ENCODE data around the gene AGO4.
"Not testable (repeated sequence)": the region's sequence is repeated elsewhere in the genome, so short reads cannot be mapped to it uniquely, and the experiment has no call there.

The AGO4 gene

DNA sequence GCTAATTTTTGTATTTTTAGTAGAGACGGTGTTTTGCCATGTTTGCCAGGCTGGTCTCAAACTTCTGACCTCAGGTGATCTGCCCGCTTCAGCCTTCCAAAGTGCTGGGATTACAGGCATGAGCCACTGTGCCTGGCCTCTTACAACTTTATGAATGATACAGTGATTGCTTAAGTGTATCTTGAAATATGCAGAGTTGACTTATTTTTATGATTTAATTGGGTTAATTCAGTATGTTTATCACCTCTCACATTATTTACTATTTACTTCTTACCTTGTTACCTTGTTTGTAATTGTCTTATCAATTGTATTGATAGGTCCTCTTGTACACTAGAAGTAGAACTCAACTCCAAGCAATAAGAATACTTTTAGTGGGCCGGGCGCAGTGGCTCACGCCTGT, 4.9 kb downstream of the AGO4 start:
- DNase-seq, result not testable (repeated sequence)

GRCh38 chr1:35825255-35825654, 17.4 kb downstream of the AGO4 start:
- no peak for DNase-seq

- DNase-seq, result no peak
Measured at GRCh38 chr1:35832276-35832905, 24.6 kb downstream of the AGO4 start.

DNA sequence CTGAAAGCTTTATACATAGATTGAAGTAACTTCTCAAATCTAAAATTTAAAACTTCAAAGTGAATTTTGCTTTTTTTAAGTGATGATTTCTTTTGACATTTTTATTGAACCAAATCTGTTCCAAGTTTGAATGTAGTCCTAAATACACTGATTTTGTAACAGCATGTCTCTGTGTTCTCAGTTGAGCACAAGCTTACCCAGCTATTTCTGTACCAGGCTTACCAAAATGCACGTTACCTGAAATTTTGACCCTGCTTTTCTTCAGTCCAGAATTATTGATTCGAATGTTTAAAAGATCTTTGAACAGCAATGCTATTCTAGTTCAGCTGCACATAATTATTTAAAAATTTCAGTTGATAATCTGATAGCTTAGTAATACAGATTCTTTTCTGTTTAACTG, 25.6 kb downstream of the AGO4 start:
- DNase-seq, result no peak

GRCh38 chr1:35834218-35834617, 26.4 kb downstream of the AGO4 start:
- no peak for DNase-seq

- no peak for DNase-seq
Measured at GRCh38 chr1:35835398-35835797, 27.6 kb downstream of the AGO4 start.

GRCh38 chr1:35836734-35837133, 28.9 kb downstream of the AGO4 start:
- DNase-seq, result no peak

DNA sequence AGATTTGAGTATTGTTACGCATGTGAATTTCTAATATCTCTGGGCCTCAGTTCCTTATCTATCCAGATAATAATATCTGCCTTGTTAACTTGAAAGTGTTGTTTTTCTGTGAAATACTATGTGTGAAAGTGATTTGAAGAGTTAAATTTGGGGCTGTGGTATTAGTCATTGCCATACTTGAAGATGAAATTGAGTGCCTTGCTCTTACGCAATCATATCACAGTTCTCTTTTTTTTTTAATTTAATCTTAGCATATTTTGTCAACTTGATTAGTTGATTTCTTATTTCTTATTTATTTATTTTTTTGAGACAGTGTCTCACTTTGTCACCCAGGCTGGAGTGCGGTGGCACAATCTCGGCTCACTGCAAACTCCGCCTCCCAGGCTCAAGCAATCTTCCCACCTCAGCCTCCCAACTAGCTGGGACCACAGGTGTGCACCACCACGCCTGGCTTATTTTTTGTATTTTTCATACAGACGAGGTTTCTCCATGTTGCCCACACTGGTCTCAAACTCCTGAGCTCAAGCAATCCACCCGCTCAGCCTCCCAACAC, 31.0 kb downstream of the AGO4 start:
- DNase-seq, result no peak

DNA sequence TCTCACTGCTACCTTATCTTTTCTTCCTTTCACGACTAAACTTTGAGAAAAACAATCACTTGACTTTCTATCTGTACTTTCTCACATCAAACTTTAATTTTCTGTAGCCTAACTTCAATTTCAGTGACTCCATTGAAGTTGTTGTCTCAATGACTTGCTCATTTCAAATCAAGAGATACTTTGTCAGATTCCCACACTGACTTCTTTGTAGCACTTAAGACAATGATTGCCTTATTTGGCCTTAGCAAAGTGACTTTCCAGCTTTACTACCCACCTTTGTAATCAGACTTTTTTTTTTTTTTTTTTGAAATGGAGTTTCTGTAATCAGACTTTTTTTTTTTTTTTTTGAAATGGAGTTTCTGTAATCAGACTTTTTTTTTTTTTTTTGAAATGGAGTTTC, 37.0 kb downstream of the AGO4 start:
- DNase-seq, result no peak

DNA sequence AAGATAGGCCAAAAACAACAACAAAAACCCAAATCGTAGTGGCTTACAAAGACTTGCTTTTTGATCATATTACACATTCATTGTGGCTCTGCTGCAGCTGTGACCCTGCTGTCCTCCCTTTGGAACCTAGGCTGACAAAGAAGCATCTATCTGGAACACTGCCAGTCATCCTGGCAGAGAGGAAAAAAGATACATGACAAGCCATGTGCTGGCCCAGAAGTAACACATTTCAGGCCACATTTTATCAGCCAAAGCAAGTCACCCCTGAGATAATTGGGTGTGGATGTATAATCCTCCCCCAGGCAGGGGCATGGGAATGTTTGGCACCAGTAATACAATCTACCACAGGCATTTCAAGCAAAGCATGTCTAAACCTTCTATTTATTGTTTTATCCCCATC, 38.0 kb downstream of the AGO4 start:
- no peak for DNase-seq

GRCh38 chr1:35847935-35848565, 40.2 kb downstream of the AGO4 start:
- DNase-seq, result no peak

DNA sequence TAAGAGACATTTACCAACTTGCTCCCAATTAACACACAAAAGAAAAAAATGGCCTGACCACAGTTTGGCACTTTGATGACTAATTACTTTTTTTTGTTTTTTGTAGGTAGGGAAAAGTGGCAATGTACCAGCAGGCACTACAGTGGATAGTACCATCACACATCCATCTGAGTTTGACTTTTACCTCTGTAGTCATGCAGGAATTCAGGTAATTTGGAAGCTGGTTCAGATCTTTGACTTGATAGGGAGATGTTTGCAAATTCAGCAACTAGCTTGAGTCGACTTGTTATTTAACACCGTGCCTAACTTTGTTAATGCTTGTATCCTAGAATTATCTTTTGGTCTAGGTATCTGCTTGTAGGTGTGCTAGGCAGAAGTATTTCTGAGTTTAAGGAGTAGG, 42.2 kb downstream of the AGO4 start:
- no peak for DNase-seq

GRCh38 chr1:35850716-35851115, 42.9 kb downstream of the AGO4 start:
- DNase-seq, result no peak

- DNase-seq, result no peak
Measured at GRCh38 chr1:35851132-35851869, 43.5 kb downstream of the AGO4 start.

- DNase-seq, result no peak
Measured at GRCh38 chr1:35852241-35852640, 44.4 kb downstream of the AGO4 start.

GRCh38 chr1:35854989-35855700, 47.3 kb downstream of the AGO4 start:
- DNase-seq, result no peak

GRCh38 chr1:35856964-35857363, 49.1 kb downstream of the AGO4 start:
- DNase-seq, result no peak

DNA sequence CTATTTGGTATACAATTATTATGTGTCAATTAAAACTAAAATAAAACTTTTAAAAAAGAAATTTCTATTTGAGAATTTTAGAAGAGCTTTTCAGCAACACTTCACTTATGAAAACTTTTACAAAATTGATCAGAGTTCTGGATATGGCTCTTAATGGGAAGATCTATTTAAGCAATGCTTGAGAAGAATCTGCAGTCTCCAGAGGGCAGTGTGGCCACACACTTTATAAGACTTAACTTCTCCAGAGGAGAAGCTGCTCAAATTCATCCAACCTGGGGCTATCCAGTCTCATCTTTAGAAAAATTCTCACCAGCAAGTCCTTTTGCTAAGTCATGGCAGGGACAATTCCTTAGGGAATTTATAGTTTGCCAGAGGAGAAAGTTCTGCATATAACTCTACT, 50.0 kb downstream of the AGO4 start:
- DNase-seq, result no peak

DNA sequence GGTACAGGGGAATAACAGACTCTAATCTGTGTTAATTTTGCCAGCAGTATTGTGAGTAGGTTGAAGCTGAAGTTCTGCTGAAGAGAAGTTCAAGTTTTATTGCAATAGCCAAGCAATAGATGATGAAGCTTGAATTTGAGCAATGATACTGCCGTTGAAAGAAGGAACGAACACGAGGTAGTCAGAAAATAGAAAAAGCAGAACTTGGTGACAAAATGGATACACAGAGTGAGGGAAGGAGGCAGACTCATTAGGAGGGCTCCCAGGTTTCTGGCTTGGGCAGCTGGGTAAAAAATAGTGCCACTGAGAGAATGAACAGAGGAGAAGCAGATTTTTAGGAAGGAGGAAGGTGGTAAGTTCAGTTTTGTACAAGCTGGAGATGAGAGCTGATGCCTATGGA, 52.9 kb downstream of the AGO4 start:
- DNase-seq, result no peak

DNA sequence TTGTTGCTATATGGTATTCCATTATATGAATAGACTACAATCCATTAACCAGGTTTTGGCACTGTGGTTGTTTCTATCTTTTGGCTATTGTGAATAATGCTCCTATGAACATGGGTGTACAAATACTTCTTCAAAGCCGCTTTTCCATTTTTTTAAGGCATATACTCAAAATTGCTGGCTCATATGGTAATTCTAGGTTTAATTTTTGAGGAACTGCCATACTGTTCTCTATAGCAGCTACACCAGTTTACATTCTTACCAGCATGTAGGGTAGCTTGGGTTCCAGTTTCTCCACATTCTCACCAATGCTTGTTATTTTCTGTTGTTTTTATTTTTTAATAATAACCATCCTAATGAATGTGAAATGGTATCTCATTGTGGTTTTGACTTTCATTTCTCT, 55.3 kb downstream of the AGO4 start:
- DNase-seq, result no peak

DNA sequence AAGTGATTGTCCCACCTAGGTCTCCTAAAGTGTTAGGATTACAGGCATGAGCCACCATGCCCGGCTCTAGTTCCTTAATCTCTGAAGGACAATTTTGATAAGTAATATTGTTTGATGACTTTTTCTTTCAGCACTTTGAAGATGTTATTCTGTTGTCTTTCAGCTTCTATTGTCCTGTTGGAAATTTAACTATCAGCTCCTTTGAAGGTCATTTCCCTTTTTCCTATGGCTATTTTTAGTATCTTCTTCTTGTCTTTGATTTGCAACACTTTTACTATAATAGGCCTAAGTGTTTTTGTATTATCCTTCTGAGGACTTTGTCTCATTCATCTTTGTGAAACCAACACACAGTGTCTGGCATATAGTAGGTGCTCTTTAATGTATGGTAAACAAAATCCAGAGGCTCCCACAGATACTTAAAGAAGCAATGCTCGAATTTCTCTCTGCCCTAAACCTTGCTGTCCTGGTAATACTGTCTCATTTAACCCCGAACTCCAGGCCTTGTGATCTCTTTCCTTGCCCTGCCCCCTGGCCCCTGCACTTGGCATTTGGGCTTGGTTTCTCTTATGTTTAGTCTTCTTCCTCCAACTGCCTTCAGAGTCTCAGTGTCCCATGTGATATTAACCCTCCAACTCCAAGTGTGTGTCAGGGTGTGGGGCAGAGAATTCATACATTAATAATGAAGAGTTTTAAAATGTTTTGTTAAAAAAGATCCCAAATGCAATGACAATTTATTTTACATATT, 56.2 kb downstream of the AGO4 start:
- no peak for DNase-seq

GRCh38 chr1:35864813-35865212, 57.0 kb downstream of the AGO4 start:
- DNase-seq, result no peak

DNA sequence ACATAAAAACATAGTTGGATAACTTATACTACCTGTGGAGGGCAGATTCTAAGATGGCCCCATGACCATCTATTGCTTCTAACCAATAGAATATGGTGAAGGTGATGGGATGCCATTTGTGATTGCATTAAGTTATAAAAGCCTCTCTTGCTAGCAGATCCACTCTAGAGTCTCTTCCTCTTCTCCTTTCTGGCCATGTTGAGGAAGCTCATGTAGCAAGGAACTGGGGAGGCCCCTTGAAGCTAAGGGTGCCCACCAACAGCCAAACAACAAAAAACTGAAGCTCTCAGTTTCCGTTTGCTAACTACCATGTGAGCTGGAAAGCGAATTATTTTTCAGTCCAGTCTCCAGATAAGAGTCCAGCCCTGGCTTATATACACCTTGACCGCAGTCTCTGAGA, 59.2 kb downstream of the AGO4 start:
- DNase-seq, result no peak

All from stimulated activated CD4-positive, alpha-beta T cell treated with anti-CD3 and anti-CD28 coated beads, Interleukin-4, amount 100 ng/mL, for 1 hour (primary cell).